Smooth muscle cell (in vitro differentiated cells): ENCODE data around the gene ABLIM2. TPM values are rescaled to one million over a fixed set of nuclear protein-coding genes. Genes with fewer than 3 reads are reported as not detected.
"Not testable (repeated sequence)": the region's sequence is repeated elsewhere in the genome, so short reads cannot be mapped to it uniquely, and the experiment has no call there.

Experiments used
- DNase-seq: peaks from one replicate; lab custom pipeline; 2025; ENCODE audit not compliant: unreplicated experiment; lab: John Stamatoyannopoulos, UW
- H2AFZ ChIP-seq: fragments of 200-600 bp; sonication (generic); 2 replicates; pipeline ENCODE4 v1.6.0; 2016; ENCODE audit warnings: antibody characterized with exemption, low read depth, mild to moderate bottlenecking
- H3F3A ChIP-seq: fragments of 200-600 bp; sonication (generic); 2 replicates; pipeline ENCODE4 v1.6.0; 2017; ENCODE audit warnings: antibody characterized with exemption, low read depth
- H3K27ac ChIP-seq: fragments of 200-600 bp; sonication (generic); 2 replicates; pipeline ENCODE4 v1.5.1; 2016; ENCODE audit warnings: low read depth, mild to moderate bottlenecking
- H3K27me3 ChIP-seq: fragments of 200-600 bp; sonication (generic); 2 replicates; pipeline ENCODE4 v1.6.1; 2016; ENCODE audit warnings: low read depth, mild to moderate bottlenecking
- H3K36me3 ChIP-seq: fragments of 200-600 bp; sonication (generic); 2 replicates; pipeline ENCODE4 v1.5.1; 2016; ENCODE audit warnings: low read depth
- H3K4me1 ChIP-seq: fragments of 200-600 bp; sonication (generic); 2 replicates; pipeline ENCODE4 v1.5.1; 2016; ENCODE audit warnings: low read depth
- H3K4me2 ChIP-seq: fragments of 200-600 bp; sonication (generic); 2 replicates; pipeline ENCODE4 v1.6.0; 2016; ENCODE audit warnings: mild to moderate bottlenecking
- H3K4me3 ChIP-seq: fragments of 200-600 bp; sonication (generic); 2 replicates; pipeline ENCODE4 v1.5.1; 2016; ENCODE audit warnings: mild to moderate bottlenecking
- H3K79me2 ChIP-seq: fragments of 200-600 bp; sonication (generic); 2 replicates; pipeline ENCODE4 v1.6.0; 2016; ENCODE audit warnings: low read depth, mild to moderate bottlenecking
- H3K9ac ChIP-seq: fragments of 200-600 bp; sonication (generic); 2 replicates; pipeline ENCODE4 v1.6.0; 2016; ENCODE audit warnings: low read depth
- H3K9me3 ChIP-seq: fragments of 200-600 bp; sonication (generic); replicated peaks from 2 replicates; pipeline ENCODE4 v1.5.1; 2016; ENCODE audit warnings: low read depth
- H4K20me1 ChIP-seq: fragments of 200-600 bp; sonication (generic); 2 replicates; pipeline ENCODE4 v1.6.0; 2016; ENCODE audit warnings: low read depth
- CTCF ChIP-seq: fragments of 200-600 bp; sonication (generic); IDR thresholded peaks from 2 replicates; pipeline ENCODE4 v1.5.1; 2017; ENCODE audit warnings: borderline replicate concordance, mild to moderate bottlenecking, antibody characterized with exemption; ENCODE audit not compliant: insufficient read depth, poor library complexity, severe bottlenecking
- WGBS: methylation state at CpG from one replicate; pipeline ENCODE4 v1.1.7; 2016; ENCODE audit warnings: low lambda C conversion rate; 5-methylcytosine and 5-hydroxymethylcytosine counted together
- polyA plus RNA-seq: library from polyadenylated mRNA; unstranded; fragments of >200 nt; fragmentation: Nextera tagmentation; extraction: Ambion mirVana; gene quantifications from 2 replicates; pipeline ENCODE4 v1.2.1, GENCODE V29; 2016
- total RNA-seq: library from RNA; depleted of rRNA; stranded (reverse); fragments of >200 nt; gene quantifications from 2 replicates; pipeline ENCODE4 v1.2.3, GENCODE V29; 2014

ABLIM2 gene
- total and polyA plus RNA-seq, 2 experiments from 2014 or later = 0.08 TPM; not detected in 1

- Histone ChIP-seq H3K4me1 (no peaks in the 10 kb centered on the region), H3K9me3 (no peaks in the 10 kb centered on the region), H2AFZ (no peak overlapping the region), H3K9ac (no peak overlapping the region), H3K27ac (no peak overlapping the region), H3K79me2 (peaks cover 97% of the 10 kb centered on the region), H3K36me3 (no peaks in the 10 kb centered on the region), H3F3A (no peaks in the 10 kb centered on the region), H3K27me3 (no peaks in the 10 kb centered on the region), H3K4me3 (no peak overlapping the region), H4K20me1 (peaks cover 93% of the 10 kb centered on the region), H3K4me2 (no peak overlapping the region)
- no peak for DNase-seq
- WGBS = 67% methylated on average over 7 of the region's 7 CpGs
- no peak for TF ChIP-seq CTCF
Observed at GRCh38 chr4:7924163-7924562, 234.4 kb downstream of the ABLIM2 start.

GRCh38 chr4:7922466-7922865, 236.1 kb downstream of the ABLIM2 start:
- H3K27ac ChIP-seq = no peak overlapping the region
- 98% methylated on average over 7 of the region's 7 CpGs for WGBS

GRCh38 chr4:7918981-7919380, 239.6 kb downstream of the ABLIM2 start:
- WGBS = 64% methylated on average over 12 of the region's 12 CpGs
- Histone ChIP-seq H3K27ac (peak overlapping the region; percentile 27), H4K20me1 (peaks cover 82% of the 10 kb centered on the region)

More at GRCh38 chr4:7922466-7922865, 236.1 kb downstream of the ABLIM2 start:
- Histone ChIP-seq H3K36me3 (no peaks in the 10 kb centered on the region), H3K4me3 (no peak overlapping the region), H3K4me1 (no peaks in the 10 kb centered on the region), H4K20me1 (peaks cover 87% of the 10 kb centered on the region), H3K27me3 (no peaks in the 10 kb centered on the region), H3K9me3 (no peaks in the 10 kb centered on the region), H3K4me2 (no peak overlapping the region), H3K79me2 (peaks cover 89% of the 10 kb centered on the region), H3K9ac (no peak overlapping the region), H2AFZ (no peak overlapping the region), H3F3A (no peaks in the 10 kb centered on the region)
- no peak for TF ChIP-seq CTCF
- no peak for DNase-seq

GRCh38 chr4:7918187-7918586, 240.4 kb downstream of the ABLIM2 start:
- H3K9ac ChIP-seq, H3K27me3 ChIP-seq, H3F3A ChIP-seq, H3K4me2 ChIP-seq, H3K4me3 ChIP-seq, H2AFZ ChIP-seq, H3K27ac ChIP-seq, H3K36me3 ChIP-seq, H3K9me3 ChIP-seq, H3K4me1 ChIP-seq, DNase-seq: not testable (repeated sequence)
- peaks cover 89% of the 10 kb centered on the region for H3K79me2 ChIP-seq
- WGBS = 91% methylated on average over 18 of the region's 18 CpGs
- H4K20me1 ChIP-seq = peaks cover 74% of the 10 kb centered on the region

More at GRCh38 chr4:7918981-7919380, 239.6 kb downstream of the ABLIM2 start:
- Histone ChIP-seq H3K27me3 (no peaks in the 10 kb centered on the region), H3K4me2 (no peak overlapping the region), H3K4me1 (no peaks in the 10 kb centered on the region), H2AFZ (no peak overlapping the region), H3K4me3 (no peak overlapping the region), H3F3A (no peaks in the 10 kb centered on the region), H3K9me3 (no peaks in the 10 kb centered on the region), H3K79me2 (peaks cover 89% of the 10 kb centered on the region), H3K36me3 (no peaks in the 10 kb centered on the region), H3K9ac (no peak overlapping the region)
- DNase-seq = no peak
- TF ChIP-seq CTCF = no peak
